CD4-positive, alpha-beta T cell treated with Interleukin-1 beta for 1 hour (primary cell): ENCODE data around the gene KRTAP13-4.

Source experiments
- DNase-seq, 2 donors: peaks; one replicate each; pipeline ENCODE4 v3.0.0-alpha.2; 2020 to 2022

Gene KRTAP13-4

GRCh38 chr21:30430170-30430655 is at the start of gene KRTAP13-4:
TSS of gene KRTAP13-4 (plus strand) at chr21:30430220. CDS start at chr21:30430276, 56 bp downstream.
- no peak for DNase-seq

GRCh38 chr21:30382201-30382600 is 47.8 kb upstream of the KRTAP13-4 start:
- DNase-seq, result no peak

GRCh38 chr21:30391492-30392025 is 38.5 kb upstream of the KRTAP13-4 start:
- DNase-seq, result no peak

- DNase-seq, result no peak
Measured at GRCh38 chr21:30395731-30396130, 34.3 kb upstream of the KRTAP13-4 start, which contains the start of gene KRTAP13-1. TSS of gene KRTAP13-1 (plus strand) at chr21:30396031. CDS start at chr21:30396087, 56 bp downstream.

- DNase-seq, result peak in 1 of 2 donors; percentile 0
Measured at GRCh38 chr21:30408782-30409494, 21.1 kb upstream of the KRTAP13-4 start.

- DNase-seq, result no peak
Measured at GRCh38 chr21:30415993-30416392, 14.0 kb upstream of the KRTAP13-4 start.

GRCh38 chr21:30425826-30426225 is 4.2 kb upstream of the KRTAP13-4 start, which contains the start of gene KRTAP13-3:
TSS of gene KRTAP13-3 (minus strand) at chr21:30425926. CDS start at chr21:30425912, 14 bp downstream.
- DNase-seq, result no peak

- DNase-seq, result no peak
Measured at GRCh38 chr21:30426731-30427130, 3.3 kb upstream of the KRTAP13-4 start.

GRCh38 chr21:30434033-30434631 is 4.1 kb downstream of the KRTAP13-4 start:
- DNase-seq, result peak in 1 of 2 donors; percentile 2

GRCh38 chr21:30437010-30437565 is 7.1 kb downstream of the KRTAP13-4 start:
- DNase-seq, result no peak

GRCh38 chr21:30439975-30440374 is 10.0 kb downstream of the KRTAP13-4 start, which contains the start of gene KRTAP15-1:
TSS of gene KRTAP15-1 (plus strand) at chr21:30440275. CDS start at chr21:30440328, 53 bp downstream.
- DNase-seq, result no peak

- no peak for DNase-seq
Measured at GRCh38 chr21:30443226-30443625, 13.2 kb downstream of the KRTAP13-4 start.

- DNase-seq, result no peak
Measured at GRCh38 chr21:30444204-30444603, 14.2 kb downstream of the KRTAP13-4 start.

- no peak for DNase-seq
Measured at GRCh38 chr21:30447056-30447455, 17.0 kb downstream of the KRTAP13-4 start.

- DNase-seq, result no peak
Measured at GRCh38 chr21:30448514-30448913, 18.5 kb downstream of the KRTAP13-4 start.

GRCh38 chr21:30463713-30464112 is 33.7 kb downstream of the KRTAP13-4 start:
- DNase-seq, result no peak

GRCh38 chr21:30468900-30469714 is 39.1 kb downstream of the KRTAP13-4 start:
- DNase-seq, result no peak

- DNase-seq, result no peak
Measured at GRCh38 chr21:30478004-30478403, 48.0 kb downstream of the KRTAP13-4 start.

GRCh38 chr21:30479259-30479658 is 49.2 kb downstream of the KRTAP13-4 start:
- DNase-seq, result no peak

GRCh38 chr21:30480145-30480544 is 50.1 kb downstream of the KRTAP13-4 start, which contains the start of gene KRTAP19-1:
TSS of gene KRTAP19-1 (minus strand) at chr21:30480367. CDS start at chr21:30480317, 50 bp downstream.
- DNase-seq, result no peak
